Suprapubic skin (tissue), 4 donors: ENCODE measurements around the gene DCLK3.

ENCODE experiments used
- EP300 ChIP-seq: sonication (generic); formaldehyde crosslinking; IDR thresholded peaks from one replicate; pipeline ENCODE4 v1.6.1; 2017; ENCODE audit warnings: antibody characterized with exemption
- POLR2A ChIP-seq, 2 donors: fragments of 450-650 bp; IDR thresholded peaks; one replicate each; pipeline ENCODE4 v1.6.1; 2017; ENCODE audit warnings: antibody characterized with exemption in 2 of 2, mild to moderate bottlenecking in 2 of 2, moderate library complexity in 2 of 2
- POLR2AphosphoS5 ChIP-seq, 3 donors: sonication (generic); formaldehyde crosslinking; IDR thresholded peaks; one replicate each; pipeline ENCODE4 v1.6.1; 2017; ENCODE audit warnings: antibody characterized with exemption in 3 of 3
- TF ChIP-seq, protein P1 (sequence below), 2 donors: fragments of 200-600 bp in 1 of 2; fragments of 450-650 bp in 1 of 2; sonication (generic) in 1 of 2; IDR thresholded peaks; one replicate each; pipeline ENCODE4 v1.5.1; 2016 to 2019; ENCODE audit warnings: antibody characterized with exemption in 2 of 2, mild to moderate bottlenecking in 1 of 2, moderate library complexity in 1 of 2

DNA sequence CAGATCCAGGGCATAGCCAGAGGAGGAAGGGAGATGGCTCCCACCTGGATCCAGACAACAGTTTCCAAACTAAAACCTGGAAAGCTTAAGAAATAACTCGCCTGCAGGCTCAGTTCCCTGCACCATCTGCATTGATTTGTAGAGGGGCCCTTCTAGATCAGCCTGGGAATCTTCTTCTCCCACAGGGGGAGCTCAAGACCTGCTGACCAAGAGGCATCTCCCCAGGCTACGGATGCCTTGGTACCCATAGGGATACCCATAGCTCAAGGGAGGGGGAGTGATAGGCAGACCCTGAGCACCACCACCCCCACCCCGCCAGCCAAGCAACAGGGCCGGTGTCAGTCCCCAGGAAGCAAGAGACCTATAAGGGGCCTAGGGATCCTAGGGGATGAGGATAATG lies 28.0 kb upstream of the DCLK3 start:
- TF ChIP-seq POLR2A (IDR thresholded peaks at IDR 0.05) (no peak), POLR2AphosphoS5 (IDR thresholded peaks at IDR 0.05) (no peak), EP300 (no peak)
- TF ChIP-seq, protein P1, sequence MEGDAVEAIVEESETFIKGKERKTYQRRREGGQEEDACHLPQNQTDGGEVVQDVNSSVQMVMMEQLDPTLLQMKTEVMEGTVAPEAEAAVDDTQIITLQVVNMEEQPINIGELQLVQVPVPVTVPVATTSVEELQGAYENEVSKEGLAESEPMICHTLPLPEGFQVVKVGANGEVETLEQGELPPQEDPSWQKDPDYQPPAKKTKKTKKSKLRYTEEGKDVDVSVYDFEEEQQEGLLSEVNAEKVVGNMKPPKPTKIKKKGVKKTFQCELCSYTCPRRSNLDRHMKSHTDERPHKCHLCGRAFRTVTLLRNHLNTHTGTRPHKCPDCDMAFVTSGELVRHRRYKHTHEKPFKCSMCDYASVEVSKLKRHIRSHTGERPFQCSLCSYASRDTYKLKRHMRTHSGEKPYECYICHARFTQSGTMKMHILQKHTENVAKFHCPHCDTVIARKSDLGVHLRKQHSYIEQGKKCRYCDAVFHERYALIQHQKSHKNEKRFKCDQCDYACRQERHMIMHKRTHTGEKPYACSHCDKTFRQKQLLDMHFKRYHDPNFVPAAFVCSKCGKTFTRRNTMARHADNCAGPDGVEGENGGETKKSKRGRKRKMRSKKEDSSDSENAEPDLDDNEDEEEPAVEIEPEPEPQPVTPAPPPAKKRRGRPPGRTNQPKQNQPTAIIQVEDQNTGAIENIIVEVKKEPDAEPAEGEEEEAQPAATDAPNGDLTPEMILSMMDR (IDR thresholded peaks at IDR 0.05), result no peak
